Fibroblast of the aortic adventitia (primary cell): ENCODE results near the gene RAB3IL1. TPM values are rescaled to one million over a fixed set of nuclear protein-coding genes. Genes with fewer than 3 reads are reported as not detected.
A peak's percentile ranks its signal among the peaks of the same experiment; 100 is the strongest.
"Not testable (repeated sequence)": the region's sequence is repeated elsewhere in the genome, so short reads cannot be mapped to it uniquely, and the experiment has no call there.

ENCODE experiments used
- DNase-seq: peaks from one replicate; pipeline ENCODE4 v3.0.0-alpha.2; 2010; ENCODE audit warnings: low read depth
- H3K4me3 ChIP-seq: 2 replicates; pipeline ENCODE4 v1.5.1; 2011; ENCODE audit warnings: low read depth, mild to moderate bottlenecking, control low read depth, low read length, moderate library complexity
- total RNA-seq: library from RNA; depleted of rRNA; stranded (reverse); fragments of >200 nt; gene quantifications from 2 replicates; pipeline ENCODE4 v1.2.3, GENCODE V29; 2012; ENCODE audit warnings: low replicate concordance
- TF ChIP-seq, protein P1 (sequence below): IDR thresholded peaks from 2 replicates; pipeline ENCODE4 v1.5.1; 2011; ENCODE audit warnings: mild to moderate bottlenecking, low read length, control low read depth, inconsistent platforms; ENCODE audit not compliant: insufficient read depth

Gene RAB3IL1
- total RNA-seq, 1 donor = 17.1 TPM

DNA sequence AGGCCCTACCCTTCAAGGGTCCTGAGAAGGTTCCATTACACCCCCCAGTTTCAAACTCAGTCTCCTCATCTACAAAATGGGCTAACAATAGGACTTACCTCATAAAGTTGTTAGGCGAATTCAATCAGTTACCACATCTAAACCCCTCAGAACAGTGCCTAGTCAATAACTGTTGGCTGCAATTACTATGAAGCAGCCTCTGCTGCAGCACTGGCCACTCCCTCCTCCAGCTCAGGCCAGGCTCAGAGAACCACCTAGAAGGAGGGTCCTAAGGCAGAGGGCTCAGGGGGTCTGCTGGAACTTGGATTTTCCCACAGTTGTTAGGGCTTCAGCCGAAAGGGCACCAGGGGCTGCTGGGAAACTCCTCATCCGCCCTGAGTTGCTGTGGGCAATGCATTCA lies 30.7 kb downstream of the RAB3IL1 start:
- TF ChIP-seq, protein P1, sequence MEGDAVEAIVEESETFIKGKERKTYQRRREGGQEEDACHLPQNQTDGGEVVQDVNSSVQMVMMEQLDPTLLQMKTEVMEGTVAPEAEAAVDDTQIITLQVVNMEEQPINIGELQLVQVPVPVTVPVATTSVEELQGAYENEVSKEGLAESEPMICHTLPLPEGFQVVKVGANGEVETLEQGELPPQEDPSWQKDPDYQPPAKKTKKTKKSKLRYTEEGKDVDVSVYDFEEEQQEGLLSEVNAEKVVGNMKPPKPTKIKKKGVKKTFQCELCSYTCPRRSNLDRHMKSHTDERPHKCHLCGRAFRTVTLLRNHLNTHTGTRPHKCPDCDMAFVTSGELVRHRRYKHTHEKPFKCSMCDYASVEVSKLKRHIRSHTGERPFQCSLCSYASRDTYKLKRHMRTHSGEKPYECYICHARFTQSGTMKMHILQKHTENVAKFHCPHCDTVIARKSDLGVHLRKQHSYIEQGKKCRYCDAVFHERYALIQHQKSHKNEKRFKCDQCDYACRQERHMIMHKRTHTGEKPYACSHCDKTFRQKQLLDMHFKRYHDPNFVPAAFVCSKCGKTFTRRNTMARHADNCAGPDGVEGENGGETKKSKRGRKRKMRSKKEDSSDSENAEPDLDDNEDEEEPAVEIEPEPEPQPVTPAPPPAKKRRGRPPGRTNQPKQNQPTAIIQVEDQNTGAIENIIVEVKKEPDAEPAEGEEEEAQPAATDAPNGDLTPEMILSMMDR = no peak
- no peak for DNase-seq
- no peak overlapping the region for H3K4me3 ChIP-seq

DNA sequence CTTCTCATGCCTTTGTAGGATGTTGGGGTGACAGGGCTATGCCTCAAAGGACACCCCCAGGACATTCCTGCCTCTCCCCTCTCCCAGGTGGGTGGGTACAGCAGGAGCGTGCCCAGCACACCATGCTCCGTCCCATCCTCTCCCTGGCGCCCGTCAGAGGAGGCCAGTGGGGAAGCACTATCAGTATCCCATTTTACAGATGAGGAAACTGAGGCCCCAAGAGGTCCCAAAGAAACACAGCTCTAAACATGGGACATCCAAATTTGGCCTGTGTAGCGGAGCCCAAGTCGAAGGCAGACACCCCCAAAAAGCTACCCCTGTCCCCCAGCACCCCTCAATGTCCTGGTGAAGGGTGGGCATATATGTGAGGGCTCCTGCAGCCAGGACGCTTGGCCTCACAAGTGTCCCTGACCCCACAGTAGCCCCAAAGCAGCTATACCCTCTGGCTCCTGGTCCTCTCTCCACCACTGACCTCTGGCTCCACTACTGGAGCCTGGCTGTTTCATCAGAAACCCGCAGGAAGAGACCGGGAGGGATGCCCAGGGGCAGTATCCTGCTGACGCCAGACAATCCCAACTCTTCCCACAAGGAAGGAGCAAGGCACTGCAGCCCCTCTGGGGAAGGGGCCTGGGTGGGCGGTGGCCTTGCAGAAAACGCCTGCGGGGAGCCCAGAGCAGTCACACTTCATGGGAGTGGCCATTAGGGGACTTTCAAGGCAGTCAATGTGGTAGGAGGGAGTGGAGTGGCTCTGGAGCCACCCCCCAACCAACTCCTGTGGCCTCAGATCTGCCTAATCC lies 31.4 kb downstream of the RAB3IL1 start:
- DNase-seq = no peak
- H3K4me3 ChIP-seq = no peak overlapping the region
- TF ChIP-seq, protein P1 = no peak

DNA sequence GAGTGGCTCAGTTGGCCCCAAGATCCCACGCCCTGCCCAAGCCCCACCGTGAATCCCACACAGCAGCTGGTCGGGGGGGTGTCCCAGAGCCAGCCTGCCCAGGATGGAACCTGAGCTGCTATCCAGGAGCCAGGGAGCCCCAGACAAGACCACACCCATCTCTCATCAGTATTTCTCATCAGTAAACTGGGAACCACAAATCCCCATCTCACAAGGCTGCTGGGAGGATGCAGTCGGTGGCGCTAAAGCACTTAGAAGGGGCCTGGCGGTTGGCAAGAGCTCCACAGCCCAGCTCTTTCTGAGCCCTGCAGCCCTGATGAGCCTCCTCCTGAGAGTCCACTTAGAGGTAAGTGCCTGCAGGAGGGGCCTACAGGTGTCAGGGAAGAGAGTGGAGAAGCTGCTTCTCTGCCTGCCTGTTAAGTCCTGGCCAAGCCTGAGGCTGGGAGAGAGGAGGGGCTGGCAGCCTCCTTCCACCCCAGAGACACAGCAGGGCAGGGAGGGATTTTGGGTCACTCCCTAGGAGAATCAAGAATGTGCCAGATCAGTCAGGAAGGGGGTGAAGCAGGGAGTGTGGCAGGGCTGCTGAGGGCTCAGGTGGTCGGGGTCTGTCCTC lies 32.1 kb downstream of the RAB3IL1 start:
- no peak overlapping the region for H3K4me3 ChIP-seq
- DNase-seq = no peak
- TF ChIP-seq, protein P1 = no peak

DNA sequence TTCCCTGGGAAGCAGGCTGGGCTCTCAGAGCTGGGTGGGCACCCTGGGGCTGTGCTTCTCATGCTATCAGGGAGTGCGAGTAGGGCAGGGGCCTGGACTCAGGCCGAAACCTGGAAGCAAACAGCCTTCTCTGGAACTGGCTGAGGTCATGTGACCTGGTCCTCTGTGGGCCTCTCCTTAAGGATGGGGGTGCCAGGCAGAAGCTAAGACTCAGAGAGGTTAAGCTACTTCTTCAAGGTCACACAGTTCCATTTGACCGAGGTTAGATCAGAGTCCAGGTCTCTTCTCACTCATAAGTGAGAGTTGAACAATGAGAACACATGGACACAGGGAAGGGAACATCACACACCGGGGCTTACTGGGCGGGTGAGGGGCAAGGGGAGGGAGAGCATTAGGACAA lies 33.4 kb downstream of the RAB3IL1 start:
- DNase-seq = no peak
- H3K4me3 ChIP-seq = no peak overlapping the region
- TF ChIP-seq, protein P1 = no peak

DNA sequence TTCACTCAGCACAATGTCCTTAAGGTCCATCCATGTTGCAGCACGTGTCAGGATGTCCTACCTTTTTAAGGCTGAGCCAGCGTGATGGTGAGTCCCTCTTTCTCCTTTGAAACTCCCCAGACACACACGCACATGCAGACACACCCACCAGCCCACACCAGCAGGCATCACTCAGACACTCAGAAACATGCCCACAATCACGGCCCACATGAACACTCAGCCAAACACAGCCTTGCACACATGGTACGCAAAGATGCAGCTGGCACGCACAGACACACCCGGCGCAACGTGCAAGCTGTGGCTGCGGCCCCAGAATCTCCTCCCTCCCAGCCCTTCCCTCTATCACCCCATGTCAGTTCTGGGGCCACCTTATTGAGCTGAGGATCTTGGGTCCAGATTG lies 34.0 kb downstream of the RAB3IL1 start:
- TF ChIP-seq, protein P1 = no peak
- no peak overlapping the region for H3K4me3 ChIP-seq
- DNase-seq = no peak

DNA sequence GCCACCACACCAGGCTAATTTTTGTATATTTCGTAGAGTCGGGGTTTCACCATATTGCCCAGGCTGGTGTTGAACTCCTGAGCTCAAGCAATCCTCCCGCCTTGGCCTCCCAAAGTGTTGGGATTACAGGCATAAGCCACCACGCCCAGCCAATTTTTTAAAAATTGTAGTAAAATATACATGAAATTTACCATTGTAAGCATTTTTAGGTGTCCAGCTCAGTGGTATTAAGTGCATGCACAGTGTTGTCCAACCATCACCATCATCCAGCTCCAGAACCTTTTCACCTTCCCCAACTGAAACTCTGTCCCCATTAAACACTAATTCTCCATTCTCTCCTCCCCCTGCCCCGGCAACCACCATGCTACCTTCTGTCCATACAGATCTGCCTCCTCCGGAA lies 34.5 kb downstream of the RAB3IL1 start:
- TF ChIP-seq, protein P1 = no peak
- no peak overlapping the region for H3K4me3 ChIP-seq
- DNase-seq = no peak

DNA sequence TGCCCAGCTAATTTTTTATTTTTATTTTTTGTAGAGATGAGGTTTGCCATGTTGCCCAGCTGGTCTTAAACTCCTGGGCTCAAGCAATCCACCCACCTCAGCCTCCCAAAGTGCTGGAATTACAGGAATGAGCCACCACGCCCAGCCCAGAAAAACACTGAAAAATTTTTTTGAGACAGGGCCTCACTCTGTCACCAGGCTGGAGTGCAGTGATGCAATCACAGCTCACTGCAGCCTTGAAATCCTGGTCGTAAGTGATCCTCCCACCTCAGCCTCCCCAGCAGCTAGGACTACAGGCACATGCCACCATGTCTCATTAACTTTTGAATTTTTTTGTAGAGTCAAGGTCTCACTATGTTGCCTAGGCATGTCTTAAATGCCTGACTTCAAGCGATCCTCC lies 35.1 kb downstream of the RAB3IL1 start:
- peak; percentile 39 for DNase-seq
- H3K4me3 ChIP-seq = not testable (repeated sequence)
